ENCODE data around the gene KIF2A.

KIF2A gene

GRCh38 chr5:62298118-62298517 is 7.9 kb upstream of the KIF2A start:
- Histone ChIP-seq H3K27ac (no peak overlapping the region), H3K4me1 (no peaks in the 10 kb centered on the region), H2AFZ (no peak overlapping the region), H3K4me2 (ENCODE audit: low read length) (no peak overlapping the region), H3K9ac (no peak overlapping the region), H3K9me3 (ENCODE audit: control insufficient read depth, low read length) (no peaks in the 10 kb centered on the region), H3K4me3 (ENCODE audit: low read depth, low read length) (no peak overlapping the region), H3K27me3 (ENCODE audit: control insufficient read depth, insufficient read depth, low read length) (no peaks in the 10 kb centered on the region), H3K36me3 (ENCODE audit: control insufficient read depth, insufficient read depth, low read length) (no peaks in the 10 kb centered on the region), H3K79me2 (no peaks in the 10 kb centered on the region)
- TF ChIP-seq CTCF (IDR thresholded peaks at IDR 0.05), result no peak

- H3K36me3 ChIP-seq (ENCODE audit: control insufficient read depth, insufficient read depth, low read length), result no peaks in the 10 kb centered on the region
- no peak overlapping the region for H3K4me3 ChIP-seq (ENCODE audit: low read depth, low read length)
- H3K27me3 ChIP-seq (ENCODE audit: control insufficient read depth, insufficient read depth, low read length), result no peaks in the 10 kb centered on the region
- no peaks in the 10 kb centered on the region for H3K9me3 ChIP-seq (ENCODE audit: control insufficient read depth, low read length)
- H3K27ac ChIP-seq, result no peak overlapping the region
- H3K9ac ChIP-seq, result no peak overlapping the region
- no peak for TF ChIP-seq CTCF (IDR thresholded peaks at IDR 0.05)
- no peak overlapping the region for H2AFZ ChIP-seq
- H3K4me2 ChIP-seq (ENCODE audit: low read length), result no peak overlapping the region
- no peaks in the 10 kb centered on the region for H3K4me1 ChIP-seq
- no peaks in the 10 kb centered on the region for H3K79me2 ChIP-seq
These were observed 6.9 kb upstream of the KIF2A start for GRCh38 chr5:62299101-62299500.

GRCh38 chr5:62299600-62299999 is 6.4 kb upstream of the KIF2A start:
- H3K9me3 ChIP-seq (ENCODE audit: control insufficient read depth, low read length), result no peaks in the 10 kb centered on the region
- no peak overlapping the region for H3K4me3 ChIP-seq (ENCODE audit: low read depth, low read length)
- no peaks in the 10 kb centered on the region for H3K36me3 ChIP-seq (ENCODE audit: control insufficient read depth, insufficient read depth, low read length)
- no peaks in the 10 kb centered on the region for H3K4me1 ChIP-seq
- no peak overlapping the region for H3K4me2 ChIP-seq (ENCODE audit: low read length)
- no peak for TF ChIP-seq CTCF (IDR thresholded peaks at IDR 0.05)
- no peaks in the 10 kb centered on the region for H3K79me2 ChIP-seq
- no peak overlapping the region for H2AFZ ChIP-seq
- H3K27me3 ChIP-seq (ENCODE audit: control insufficient read depth, insufficient read depth, low read length), result no peaks in the 10 kb centered on the region
- H3K9ac ChIP-seq, result no peak overlapping the region
- no peak overlapping the region for H3K27ac ChIP-seq

GRCh38 chr5:62305358-62305714 is 670 bp upstream of the KIF2A start:
- Histone ChIP-seq H3K79me2 (peaks cover 26% of the 10 kb centered on the region), H2AFZ (peak overlapping the region; percentile 96), H3K4me2 (ENCODE audit: low read length) (peak overlapping the region; percentile 79), H3K9me3 (ENCODE audit: control insufficient read depth, low read length) (no peaks in the 10 kb centered on the region), H3K9ac (peak overlapping the region; percentile 13), H3K4me1 (no peaks in the 10 kb centered on the region), H3K27ac (peak overlapping the region; percentile 67), H3K36me3 (ENCODE audit: control insufficient read depth, insufficient read depth, low read length) (no peaks in the 10 kb centered on the region), H3K27me3 (ENCODE audit: control insufficient read depth, insufficient read depth, low read length) (no peaks in the 10 kb centered on the region), H3K4me3 (ENCODE audit: low read depth, low read length) (peak overlapping the region; percentile 74)
- TF ChIP-seq CTCF (IDR thresholded peaks at IDR 0.05), result no peak

- Histone ChIP-seq H3K9ac (peak overlapping the region; percentile 38), H3K36me3 (ENCODE audit: control insufficient read depth, insufficient read depth, low read length) (no peaks in the 10 kb centered on the region), H3K79me2 (peaks cover 32% of the 10 kb centered on the region), H3K27ac (peak overlapping the region; percentile 67), H2AFZ (peak overlapping the region; percentile 96), H3K4me2 (ENCODE audit: low read length) (peak overlapping the region; percentile 79), H3K27me3 (ENCODE audit: control insufficient read depth, insufficient read depth, low read length) (no peaks in the 10 kb centered on the region), H3K4me1 (no peaks in the 10 kb centered on the region), H3K9me3 (ENCODE audit: control insufficient read depth, low read length) (no peaks in the 10 kb centered on the region), H3K4me3 (ENCODE audit: low read depth, low read length) (peak overlapping the region; percentile 74)
- TF ChIP-seq CTCF (IDR thresholded peaks at IDR 0.05), result no peak
These were observed 403 bp downstream of the KIF2A start for GRCh38 chr5:62306323-62306895.
